ENCODE measurements around the gene SRPK2.
"Not testable (repeated sequence)": the region's sequence is repeated elsewhere in the genome, so short reads cannot be mapped to it uniquely, and the experiment has no call there.

GRCh38 chr7:105360149-105360548 is 28.6 kb downstream of the SRPK2 start:
- not testable (repeated sequence) for TF ChIP-seq CTCF (conservative IDR thresholded peaks at IDR 0.05; ENCODE audit: low read depth, low read length); EZH2 (IDR thresholded peaks at IDR 0.05; ENCODE audit: borderline replicate concordance, low read depth, low read length, poor library complexity, severe bottlenecking)
